HCT116 (cell line): ENCODE results near the gene TRAK1. TPM values are rescaled to one million over a fixed set of nuclear protein-coding genes. Genes with fewer than 3 reads are reported as not detected.

Experiments used
- ATAC-seq: fragments of 200-7000 bp; cut with Tn5 transposase; 2 replicates; pipeline ENCODE4 v1.9.1; 2020; ENCODE audit warnings: mild to moderate bottlenecking, moderate library complexity
- BruUV-seq: library from RNA; stranded (reverse); fragments of 400-500 nt; replicated peaks from 2 replicates; lab custom pipeline; 2021; lab: Mats Ljungman, UMichigan
- CTCF ChIA-PET: fragments of 300-600 bp; sonication (Branson Sonifier 250); formaldehyde crosslinking; loops from one replicate; lab custom pipeline; 2021; ENCODE audit warnings: antibody characterized with exemption; lab: Charles Lee
- POLR2A ChIA-PET: fragments of 300-600, 350-600 bp; sonication (Branson Sonifier 250); formaldehyde crosslinking; loops from one replicate; lab custom pipeline; 2021; ENCODE audit warnings: antibody characterized with exemption; lab: Charles Lee
- RAD21 ChIA-PET, 2 experiments: fragments of 300-600 bp; sonication (Branson Sonifier 250); formaldehyde crosslinking; loops; one replicate each; lab custom pipeline; 2023; ENCODE audit warnings: low total read pairs in 2 of 2; ENCODE audit not compliant: uncharacterized antibody in 2 of 2, unreplicated experiment in 2 of 2, low non-redundant PET in 1 of 2; lab: Charles Lee
- DNase-seq: peaks from one replicate; pipeline ENCODE4 v3.0.0-alpha.2; 2010; ENCODE audit warnings: low read depth, low spot score
- H2AFZ ChIP-seq: fragments of 200-600 bp; shearing (Covaris generic), sonication (generic); 2 replicates; pipeline ENCODE4 v1.6.1; 2017; ENCODE audit warnings: low read depth, mixed run types, mixed read lengths, antibody characterized with exemption, low read length; ENCODE audit not compliant: poor library complexity, severe bottlenecking
- H3K27ac ChIP-seq: 2 replicates; pipeline ENCODE4 v1.5.1; 2012; ENCODE audit warnings: low read depth, low read length
- H3K27me3 ChIP-seq: fragments of 200-600 bp; sonication (generic); 2 replicates; pipeline ENCODE4 v1.6.1; 2016; ENCODE audit warnings: mixed run types, low read length, mixed read lengths; ENCODE audit not compliant: insufficient read depth
- H3K36me3 ChIP-seq, 2 experiments: fragments of 200-500 bp in 1 of 2; fragments of 200-600 bp in 1 of 2; sonication (Bioruptor generic) in 1 of 2; sonication (generic) in 1 of 2; 2 replicates each; pipeline versions ENCODE4 v1.5.1 to v1.6.1; 2014 to 2016; ENCODE audit warnings: low read length in 2 of 2, inconsistent platforms in 1 of 2, mixed read lengths in 1 of 2, mixed run types in 1 of 2; ENCODE audit not compliant: insufficient read depth in 2 of 2, control insufficient read depth in 1 of 2
- H3K4me1 ChIP-seq, 2 experiments: fragments of 200-600 bp in 1 of 2; sonication (generic) in 1 of 2; 2 replicates each; pipeline versions ENCODE4 v1.5.1 to v1.6.1; 2012 to 2017; ENCODE audit warnings: low read length in 2 of 2, inconsistent platforms in 1 of 2, mild to moderate bottlenecking in 1 of 2, mixed read lengths in 1 of 2, mixed run types in 1 of 2, moderate library complexity in 1 of 2; ENCODE audit not compliant: insufficient read depth in 2 of 2, control insufficient read depth in 1 of 2
- H3K4me2 ChIP-seq: fragments of 200-600 bp; sonication (generic); 2 replicates; pipeline ENCODE4 v1.6.1; 2017; ENCODE audit warnings: mixed run types, low read length, mixed read lengths
- H3K4me3 ChIP-seq, 2 experiments: fragments of 200-600 bp in 1 of 2; sonication (generic) in 1 of 2; replicated peaks in 1 of 2; 2 replicates each; pipeline ENCODE4 v1.5.1; 2011 to 2016; ENCODE audit warnings: low read length in 2 of 2, control low read depth in 1 of 2, low read depth in 1 of 2, mild to moderate bottlenecking in 1 of 2, mixed read lengths in 1 of 2, mixed run types in 1 of 2
- H3K79me2 ChIP-seq: fragments of 200-600 bp; sonication (generic); 2 replicates; pipeline ENCODE4 v1.6.1; 2017; ENCODE audit warnings: mild to moderate bottlenecking, mixed run types, low read length, moderate library complexity, mixed read lengths; ENCODE audit not compliant: insufficient read depth
- H3K9ac ChIP-seq: fragments of 200-600 bp; sonication (generic); 2 replicates; pipeline ENCODE4 v1.6.1; 2016; ENCODE audit warnings: low read length, mixed read lengths
- H3K9me2 ChIP-seq: fragments of 200-600 bp; sonication (generic), shearing (Covaris generic); 2 replicates; pipeline ENCODE4 v1.6.1; 2017; ENCODE audit warnings: mixed run types, mild to moderate bottlenecking, moderate library complexity; ENCODE audit not compliant: insufficient read depth
- H3K9me3 ChIP-seq, 2 experiments: fragments of 200-500 bp in 1 of 2; fragments of 200-600 bp in 1 of 2; sonication (Bioruptor generic) in 1 of 2; sonication (generic) in 1 of 2; 2 replicates each; pipeline ENCODE4 v1.6.1; 2014 to 2017; ENCODE audit warnings: low read length in 2 of 2, mixed read lengths in 2 of 2, inconsistent platforms in 1 of 2, low read depth in 1 of 2, mild to moderate bottlenecking in 1 of 2, mixed run types in 1 of 2, moderate library complexity in 1 of 2; ENCODE audit not compliant: control insufficient read depth in 1 of 2, insufficient read depth in 1 of 2
- H4K20me1 ChIP-seq: fragments of 200-600 bp; sonication (generic), shearing (Covaris generic); 2 replicates; pipeline ENCODE4 v1.6.1; 2017; ENCODE audit warnings: mixed run types, mild to moderate bottlenecking, moderate library complexity; ENCODE audit not compliant: insufficient read depth
- CEBPB ChIP-seq: IDR thresholded peaks from 2 replicates; pipeline ENCODE4 v1.6.1; 2012; ENCODE audit warnings: low read depth
- JUND ChIP-seq: IDR thresholded peaks from 2 replicates; pipeline ENCODE4 v1.6.1; 2012
- POLR2A ChIP-seq: IDR thresholded peaks from 2 replicates; pipeline ENCODE4 v1.7.0; 2011; ENCODE audit warnings: borderline replicate concordance; ENCODE audit not compliant: insufficient read depth, insufficient read length; ENCODE audit errors: extremely low read depth
- SP1 ChIP-seq: IDR thresholded peaks from 2 replicates; pipeline ENCODE4 v1.6.1; 2012; ENCODE audit warnings: low read depth
- SRF ChIP-seq: IDR thresholded peaks from 2 replicates; pipeline ENCODE4 v1.6.1; 2012; ENCODE audit warnings: low read depth
- YY1 ChIP-seq: IDR thresholded peaks from 2 replicates; pipeline ENCODE4 v1.6.1; 2011; ENCODE audit warnings: low read length, low read depth, moderate library complexity, mild to moderate bottlenecking; ENCODE audit not compliant: insufficient replicate concordance; ENCODE audit errors: extremely low read depth
- ZFX ChIP-seq: fragments of 450-650 bp; IDR thresholded peaks from 2 replicates; pipeline ENCODE4 v1.6.1; 2017
- intact Hi-C: fragments of 100-400 bp; cut with micrococcal nuclease; formaldehyde crosslinking; loops from 2 replicates; pipeline ENCODE4 v1.10.0; 2022
- total RNA-seq: library from RNA; stranded (reverse); gene quantifications from one replicate; pipeline ENCODE4 v1.2.1, GENCODE V29; 2021; ENCODE audit not compliant: unreplicated experiment
- TF ChIP-seq, protein P1 (sequence below): IDR thresholded peaks from 2 replicates; pipeline ENCODE4 v1.6.1; 2012
- TF ChIP-seq, protein P2 (sequence below): IDR thresholded peaks from 2 replicates; pipeline ENCODE4 v1.6.1; 2012; ENCODE audit warnings: low read depth
- TF ChIP-seq, protein P3 (sequence below): IDR thresholded peaks from 2 replicates; pipeline ENCODE4 v1.6.1; 2011; ENCODE audit warnings: mild to moderate bottlenecking, low read length, moderate library complexity; ENCODE audit not compliant: insufficient replicate concordance; ENCODE audit errors: extremely low read depth
- TF ChIP-seq, protein P4 (sequence below), 3 experiments: fragments of 200-600 bp in 1 of 3; sonication (generic) in 1 of 3; IDR thresholded peaks in 2 of 3; conservative IDR thresholded peaks in 1 of 3; 2 replicates each; pipeline ENCODE4 v1.5.1; 2012 to 2017; ENCODE audit warnings: low read depth in 2 of 3, low read length in 2 of 3, antibody characterized with exemption in 1 of 3, borderline replicate concordance in 1 of 3, control low read depth in 1 of 3, mild to moderate bottlenecking in 1 of 3, mixed read lengths in 1 of 3, mixed run types in 1 of 3, moderate library complexity in 1 of 3; ENCODE audit not compliant: insufficient read depth in 1 of 3

The TRAK1 gene
- total RNA-seq, 1 experiment from 2014 or later: 25.9 TPM

DNA sequence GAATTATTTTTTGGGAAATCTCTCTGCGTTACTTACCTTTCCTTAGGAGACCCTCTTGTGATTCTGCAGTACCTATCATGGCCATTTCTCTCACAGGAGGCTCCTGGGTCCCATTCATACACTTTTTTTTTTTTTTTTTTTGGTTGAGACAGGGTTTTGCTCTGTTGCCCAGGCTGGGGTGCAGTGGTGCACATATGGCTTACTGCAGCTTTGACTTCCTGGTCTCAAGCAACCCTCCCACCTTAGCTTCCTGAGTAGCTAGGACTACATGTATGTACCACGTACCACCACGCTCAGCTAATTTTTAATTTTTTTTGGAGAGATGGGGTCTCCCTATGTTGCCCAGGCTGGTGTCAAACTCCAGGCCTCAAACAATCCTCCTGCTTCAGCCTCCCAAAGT, 36.1 kb downstream of the TRAK1 start:
- Histone ChIP-seq H3K36me3 (no peaks in the 10 kb centered on the region), H4K20me1 (no peaks in the 10 kb centered on the region), H3K9me3 (no peaks in the 10 kb centered on the region), H3K27me3 (no peaks in the 10 kb centered on the region), H3K4me1 (peaks cover 18 to 33% of the 10 kb centered on the region in 2 experiments), H3K4me2 (no peak overlapping the region), H3K9ac (no peak overlapping the region), H2AFZ (no peak overlapping the region), H3K79me2 (peaks cover 19% of the 10 kb centered on the region; the same call in 1 of the 2 replicates), H3K4me3 (no peak overlapping the region), H3K9me2 (no peaks in the 10 kb centered on the region), H3K27ac (no peak overlapping the region)
- POLR2A ChIA-PET: no interaction called here
- TF ChIP-seq SP1 (no peak), SRF (no peak), ZFX (no peak), YY1 (no peak), JUND (no peak), POLR2A (no peak), CEBPB (no peak)
- TF ChIP-seq, protein P1, sequence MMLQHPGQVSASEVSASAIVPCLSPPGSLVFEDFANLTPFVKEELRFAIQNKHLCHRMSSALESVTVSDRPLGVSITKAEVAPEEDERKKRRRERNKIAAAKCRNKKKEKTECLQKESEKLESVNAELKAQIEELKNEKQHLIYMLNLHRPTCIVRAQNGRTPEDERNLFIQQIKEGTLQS: no peak
- TF ChIP-seq, protein P2, sequence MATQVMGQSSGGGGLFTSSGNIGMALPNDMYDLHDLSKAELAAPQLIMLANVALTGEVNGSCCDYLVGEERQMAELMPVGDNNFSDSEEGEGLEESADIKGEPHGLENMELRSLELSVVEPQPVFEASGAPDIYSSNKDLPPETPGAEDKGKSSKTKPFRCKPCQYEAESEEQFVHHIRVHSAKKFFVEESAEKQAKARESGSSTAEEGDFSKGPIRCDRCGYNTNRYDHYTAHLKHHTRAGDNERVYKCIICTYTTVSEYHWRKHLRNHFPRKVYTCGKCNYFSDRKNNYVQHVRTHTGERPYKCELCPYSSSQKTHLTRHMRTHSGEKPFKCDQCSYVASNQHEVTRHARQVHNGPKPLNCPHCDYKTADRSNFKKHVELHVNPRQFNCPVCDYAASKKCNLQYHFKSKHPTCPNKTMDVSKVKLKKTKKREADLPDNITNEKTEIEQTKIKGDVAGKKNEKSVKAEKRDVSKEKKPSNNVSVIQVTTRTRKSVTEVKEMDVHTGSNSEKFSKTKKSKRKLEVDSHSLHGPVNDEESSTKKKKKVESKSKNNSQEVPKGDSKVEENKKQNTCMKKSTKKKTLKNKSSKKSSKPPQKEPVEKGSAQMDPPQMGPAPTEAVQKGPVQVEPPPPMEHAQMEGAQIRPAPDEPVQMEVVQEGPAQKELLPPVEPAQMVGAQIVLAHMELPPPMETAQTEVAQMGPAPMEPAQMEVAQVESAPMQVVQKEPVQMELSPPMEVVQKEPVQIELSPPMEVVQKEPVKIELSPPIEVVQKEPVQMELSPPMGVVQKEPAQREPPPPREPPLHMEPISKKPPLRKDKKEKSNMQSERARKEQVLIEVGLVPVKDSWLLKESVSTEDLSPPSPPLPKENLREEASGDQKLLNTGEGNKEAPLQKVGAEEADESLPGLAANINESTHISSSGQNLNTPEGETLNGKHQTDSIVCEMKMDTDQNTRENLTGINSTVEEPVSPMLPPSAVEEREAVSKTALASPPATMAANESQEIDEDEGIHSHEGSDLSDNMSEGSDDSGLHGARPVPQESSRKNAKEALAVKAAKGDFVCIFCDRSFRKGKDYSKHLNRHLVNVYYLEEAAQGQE: no peak
- TF ChIP-seq, protein P3, sequence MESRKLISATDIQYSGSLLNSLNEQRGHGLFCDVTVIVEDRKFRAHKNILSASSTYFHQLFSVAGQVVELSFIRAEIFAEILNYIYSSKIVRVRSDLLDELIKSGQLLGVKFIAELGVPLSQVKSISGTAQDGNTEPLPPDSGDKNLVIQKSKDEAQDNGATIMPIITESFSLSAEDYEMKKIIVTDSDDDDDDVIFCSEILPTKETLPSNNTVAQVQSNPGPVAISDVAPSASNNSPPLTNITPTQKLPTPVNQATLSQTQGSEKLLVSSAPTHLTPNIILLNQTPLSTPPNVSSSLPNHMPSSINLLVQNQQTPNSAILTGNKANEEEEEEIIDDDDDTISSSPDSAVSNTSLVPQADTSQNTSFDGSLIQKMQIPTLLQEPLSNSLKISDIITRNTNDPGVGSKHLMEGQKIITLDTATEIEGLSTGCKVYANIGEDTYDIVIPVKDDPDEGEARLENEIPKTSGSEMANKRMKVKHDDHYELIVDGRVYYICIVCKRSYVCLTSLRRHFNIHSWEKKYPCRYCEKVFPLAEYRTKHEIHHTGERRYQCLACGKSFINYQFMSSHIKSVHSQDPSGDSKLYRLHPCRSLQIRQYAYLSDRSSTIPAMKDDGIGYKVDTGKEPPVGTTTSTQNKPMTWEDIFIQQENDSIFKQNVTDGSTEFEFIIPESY: no peak
- TF ChIP-seq, protein P4, sequence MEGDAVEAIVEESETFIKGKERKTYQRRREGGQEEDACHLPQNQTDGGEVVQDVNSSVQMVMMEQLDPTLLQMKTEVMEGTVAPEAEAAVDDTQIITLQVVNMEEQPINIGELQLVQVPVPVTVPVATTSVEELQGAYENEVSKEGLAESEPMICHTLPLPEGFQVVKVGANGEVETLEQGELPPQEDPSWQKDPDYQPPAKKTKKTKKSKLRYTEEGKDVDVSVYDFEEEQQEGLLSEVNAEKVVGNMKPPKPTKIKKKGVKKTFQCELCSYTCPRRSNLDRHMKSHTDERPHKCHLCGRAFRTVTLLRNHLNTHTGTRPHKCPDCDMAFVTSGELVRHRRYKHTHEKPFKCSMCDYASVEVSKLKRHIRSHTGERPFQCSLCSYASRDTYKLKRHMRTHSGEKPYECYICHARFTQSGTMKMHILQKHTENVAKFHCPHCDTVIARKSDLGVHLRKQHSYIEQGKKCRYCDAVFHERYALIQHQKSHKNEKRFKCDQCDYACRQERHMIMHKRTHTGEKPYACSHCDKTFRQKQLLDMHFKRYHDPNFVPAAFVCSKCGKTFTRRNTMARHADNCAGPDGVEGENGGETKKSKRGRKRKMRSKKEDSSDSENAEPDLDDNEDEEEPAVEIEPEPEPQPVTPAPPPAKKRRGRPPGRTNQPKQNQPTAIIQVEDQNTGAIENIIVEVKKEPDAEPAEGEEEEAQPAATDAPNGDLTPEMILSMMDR (IDR thresholded peaks at IDR 0.05 in 2 of 3, conservative IDR thresholded peaks at IDR 0.05 in 1 of 3; ENCODE audit: borderline replicate concordance in 1 of 3, insufficient read depth in 1 of 3, low read depth in 2 of 3, low read length in 2 of 3): no peak
- RAD21 ChIA-PET: no interaction called here
- BruUV-seq: no TSS peak
- DNase-seq (no peak), ATAC-seq (no peak)
- intact Hi-C loops: no loop called here
- CTCF ChIA-PET: interaction anchor here (1.9 kb wide), 1 partner anchor 64 kb away, joined by 7 read pairs; no protein-coding TSS in a partner anchor
